Uterus (tissue), 4 donors: Measurements from ENCODE around the gene FYN. TPM values are rescaled to one million over a fixed set of nuclear protein-coding genes. Genes with fewer than 3 reads are reported as not detected.

ENCODE experiments used
- DNase-seq, 2 donors: peaks; one replicate each; pipeline ENCODE4 v3.0.0-alpha.2; 2019 to 2020
- H3K27ac ChIP-seq, 2 donors: fragments of 200-600 bp; sonication (generic); 1 replicate in 1 of 2; 2 replicates in 1 of 2; pipeline ENCODE4 v1.5.1; 2016 to 2018
- H3K27me3 ChIP-seq, 2 donors: fragments of 200-600 bp; sonication (generic); one replicate each; pipeline ENCODE4 v1.5.1; 2018 to 2019; ENCODE audit warnings: control low read depth in 1 of 2
- H3K36me3 ChIP-seq, 2 donors: fragments of 200-600 bp; sonication (generic); one replicate each; pipeline ENCODE4 v1.5.1; 2019; ENCODE audit warnings: control low read depth in 1 of 2
- H3K4me1 ChIP-seq, 2 donors: fragments of 200-600 bp; sonication (generic); one replicate each; pipeline ENCODE4 v1.5.1; 2018 to 2019; ENCODE audit warnings: control low read depth in 1 of 2
- H3K4me3 ChIP-seq, 2 donors: fragments of 200-600 bp; sonication (generic); 1 replicate in 1 of 2; 2 replicates in 1 of 2; pipeline ENCODE4 v1.5.1; 2018 to 2019; ENCODE audit warnings: mild to moderate bottlenecking in 1 of 2
- H3K9me3 ChIP-seq, 2 donors: fragments of 200-600 bp; sonication (generic); one replicate each; pipeline ENCODE4 v1.5.1; 2019; ENCODE audit warnings: control low read depth in 1 of 2
- POLR2A ChIP-seq, 2 donors: fragments of 450-650 bp; IDR thresholded peaks; one replicate each; pipeline ENCODE4 v1.6.1; 2016; ENCODE audit warnings: antibody characterized with exemption in 2 of 2, mild to moderate bottlenecking in 1 of 2, moderate library complexity in 1 of 2
- intact Hi-C: fragments of 100-400 bp; cut with DNase I; formaldehyde crosslinking; loops from one replicate; pipeline ENCODE4 v1.15.1; 2023; ENCODE audit warnings: low total_unique reads
- total RNA-seq, 4 donors: library from RNA; depleted of rRNA in 3 of 4; stranded (reverse); fragments of >200 nt in 3 of 4; gene quantifications; one replicate each; pipeline versions ENCODE4 v1.1.0 to v1.2.4, GENCODE V29; 2014 to 2023
- TF ChIP-seq, protein P1 (sequence below), 4 experiments: fragments of 200-600 bp in 2 of 4; fragments of 450-650 bp in 2 of 4; sonication (generic) in 2 of 4; IDR thresholded peaks; one replicate each; pipeline ENCODE4 v1.5.1; 2016 to 2019; ENCODE audit warnings: antibody characterized with exemption in 4 of 4, mild to moderate bottlenecking in 2 of 4, moderate library complexity in 1 of 4
- donor health status: DM: yes; HTN: yes; CAD: no.

FYN gene
- total RNA-seq, 4 donors from 2014 or later: 50.7 to 208 (median 135) TPM

- DNase-seq: no peak
- Histone ChIP-seq H3K9me3 (no peaks in the 10 kb centered on the region), H3K36me3 (no peaks in the 10 kb centered on the region), H3K27me3 (no peaks in the 10 kb centered on the region), H3K4me1 (peaks cover 0 to 6% of the 10 kb centered on the region in 2 donors), H3K27ac (no peak overlapping the region), H3K4me3 (no peak overlapping the region)
- TF ChIP-seq POLR2A (IDR thresholded peaks at IDR 0.05): no peak
- TF ChIP-seq, protein P1, sequence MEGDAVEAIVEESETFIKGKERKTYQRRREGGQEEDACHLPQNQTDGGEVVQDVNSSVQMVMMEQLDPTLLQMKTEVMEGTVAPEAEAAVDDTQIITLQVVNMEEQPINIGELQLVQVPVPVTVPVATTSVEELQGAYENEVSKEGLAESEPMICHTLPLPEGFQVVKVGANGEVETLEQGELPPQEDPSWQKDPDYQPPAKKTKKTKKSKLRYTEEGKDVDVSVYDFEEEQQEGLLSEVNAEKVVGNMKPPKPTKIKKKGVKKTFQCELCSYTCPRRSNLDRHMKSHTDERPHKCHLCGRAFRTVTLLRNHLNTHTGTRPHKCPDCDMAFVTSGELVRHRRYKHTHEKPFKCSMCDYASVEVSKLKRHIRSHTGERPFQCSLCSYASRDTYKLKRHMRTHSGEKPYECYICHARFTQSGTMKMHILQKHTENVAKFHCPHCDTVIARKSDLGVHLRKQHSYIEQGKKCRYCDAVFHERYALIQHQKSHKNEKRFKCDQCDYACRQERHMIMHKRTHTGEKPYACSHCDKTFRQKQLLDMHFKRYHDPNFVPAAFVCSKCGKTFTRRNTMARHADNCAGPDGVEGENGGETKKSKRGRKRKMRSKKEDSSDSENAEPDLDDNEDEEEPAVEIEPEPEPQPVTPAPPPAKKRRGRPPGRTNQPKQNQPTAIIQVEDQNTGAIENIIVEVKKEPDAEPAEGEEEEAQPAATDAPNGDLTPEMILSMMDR (IDR thresholded peaks at IDR 0.05): no peak
- intact Hi-C loops: no loop called here
These were observed 30.4 kb downstream of the FYN start for GRCh38 chr6:111842891-111843290.

GRCh38 chr6:111842271-111842822 is 30.9 kb downstream of the FYN start:
- Histone ChIP-seq H3K36me3 (no peaks in the 10 kb centered on the region), H3K4me3 (no peak overlapping the region), H3K4me1 (peaks cover 0 to 6% of the 10 kb centered on the region in 2 donors), H3K9me3 (no peaks in the 10 kb centered on the region), H3K27me3 (no peaks in the 10 kb centered on the region), H3K27ac (no peak overlapping the region)
- intact Hi-C loops: no loop called here
- DNase-seq: no peak
- TF ChIP-seq, protein P1 (IDR thresholded peaks at IDR 0.05): no peak
- no peak for TF ChIP-seq POLR2A (IDR thresholded peaks at IDR 0.05)

GRCh38 chr6:111841822-111842221 is 31.4 kb downstream of the FYN start:
- peaks cover 0 to 6% of the 10 kb centered on the region in 2 donors for H3K4me1 ChIP-seq
- H3K36me3 ChIP-seq: no peaks in the 10 kb centered on the region
- no peaks in the 10 kb centered on the region for H3K27me3 ChIP-seq
- TF ChIP-seq POLR2A (IDR thresholded peaks at IDR 0.05): no peak
- TF ChIP-seq, protein P1 (IDR thresholded peaks at IDR 0.05): no peak
- H3K9me3 ChIP-seq: no peaks in the 10 kb centered on the region
- H3K4me3 ChIP-seq: no peak overlapping the region
- H3K27ac ChIP-seq: no peak overlapping the region
- DNase-seq: no peak
- intact Hi-C loops: no loop called here

GRCh38 chr6:111840803-111841202 is 32.4 kb downstream of the FYN start:
- Histone ChIP-seq H3K4me1 (peaks cover 0 to 6% of the 10 kb centered on the region in 2 donors), H3K4me3 (no peak overlapping the region), H3K36me3 (no peaks in the 10 kb centered on the region), H3K27ac (no peak overlapping the region), H3K9me3 (no peaks in the 10 kb centered on the region), H3K27me3 (no peaks in the 10 kb centered on the region)
- intact Hi-C loops: no loop called here
- TF ChIP-seq POLR2A (IDR thresholded peaks at IDR 0.05): no peak
- TF ChIP-seq, protein P1 (IDR thresholded peaks at IDR 0.05): no peak
- DNase-seq: no peak

DNA sequence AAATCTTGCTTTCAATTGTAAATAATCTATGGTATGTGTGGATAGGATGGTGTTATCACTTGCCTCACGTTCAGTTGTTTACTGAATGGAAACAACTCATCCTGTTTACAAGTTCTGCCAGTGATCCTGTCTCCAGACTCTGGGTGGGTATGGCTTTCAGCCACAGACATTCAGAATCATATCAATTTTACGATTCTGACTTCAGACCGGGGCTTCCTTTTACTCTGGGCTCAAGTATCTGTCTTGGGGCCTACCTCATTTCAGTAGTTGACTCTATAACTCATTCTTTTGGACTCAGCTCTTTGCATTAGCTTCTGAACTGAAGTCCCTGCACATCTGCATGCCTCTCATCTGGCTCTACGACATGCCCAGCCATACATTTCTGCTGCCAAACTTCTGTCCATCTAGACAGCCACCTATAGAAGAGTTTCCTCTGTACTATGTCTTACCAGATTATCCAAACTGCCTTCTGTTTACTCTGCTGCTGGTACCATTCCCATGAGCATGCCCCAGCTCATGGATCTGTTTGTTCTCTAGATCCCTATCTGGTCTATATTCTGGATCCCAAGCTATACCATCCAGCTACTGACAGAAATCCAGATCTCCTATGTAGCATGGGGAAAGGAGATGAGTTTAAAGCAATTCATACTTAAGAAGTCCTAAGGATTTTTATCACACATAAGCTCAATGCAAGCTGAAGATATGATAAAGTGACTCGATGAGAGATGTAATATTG is 34.3 kb downstream of the FYN start:
- Histone ChIP-seq H3K4me1 (peaks cover 0 to 6% of the 10 kb centered on the region in 2 donors), H3K36me3 (no peaks in the 10 kb centered on the region), H3K27ac (no peak overlapping the region), H3K4me3 (no peak overlapping the region), H3K9me3 (no peaks in the 10 kb centered on the region), H3K27me3 (no peaks in the 10 kb centered on the region)
- TF ChIP-seq POLR2A (IDR thresholded peaks at IDR 0.05): no peak
- TF ChIP-seq, protein P1 (IDR thresholded peaks at IDR 0.05): no peak
- intact Hi-C loops: no loop called here
- DNase-seq: no peak
